AG09309 (cell line): ENCODE measurements around the gene MYO16.

Source experiments
- DNase-seq: peaks from one replicate; pipeline ENCODE4 v3.0.0-alpha.2; 2010; ENCODE audit warnings: low read depth
- H3K4me3 ChIP-seq: 2 replicates; pipeline ENCODE4 v1.5.1; 2011; ENCODE audit warnings: mild to moderate bottlenecking, low read depth, low read length, moderate library complexity; ENCODE audit not compliant: control insufficient read depth
- CTCF ChIP-seq: IDR thresholded peaks from 2 replicates; pipeline ENCODE4 v1.5.1; 2011; ENCODE audit warnings: mild to moderate bottlenecking, low read depth, low read length, inconsistent platforms; ENCODE audit not compliant: insufficient read depth, control insufficient read depth; ENCODE audit errors: missing control alignments

Gene MYO16

GRCh38 chr13:108629181-108629752, at the start of gene MYO16:
TSS of gene MYO16 (plus strand) at chr13:108629611. CDS start at chr13:108629845, 234 bp downstream.
- no peak within 1 kb of the TSS for H3K4me3 ChIP-seq
- DNase-seq, result no peak
- no peak for TF ChIP-seq CTCF

DNA sequence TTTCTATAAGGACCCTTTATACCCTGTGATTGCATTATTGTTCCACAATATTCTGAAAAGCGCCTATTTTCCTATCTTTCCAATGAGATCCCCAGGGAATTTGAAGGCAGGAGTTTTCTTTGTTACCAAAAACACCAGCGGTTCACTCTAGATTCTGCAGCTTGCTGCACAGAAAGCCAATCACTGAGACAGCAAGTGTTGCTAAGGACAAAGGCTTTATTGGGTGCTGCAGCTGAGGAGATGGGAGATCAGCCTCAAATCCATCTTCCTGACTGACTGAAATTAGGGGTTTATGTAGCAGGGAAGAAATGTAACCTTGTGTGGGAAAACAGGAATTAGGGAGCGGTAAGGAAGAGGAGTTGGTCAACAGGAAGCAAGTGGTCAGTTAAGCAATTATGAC, 42.6 kb upstream of the MYO16 start:
- no peak for TF ChIP-seq CTCF
- no peak for DNase-seq
- H3K4me3 ChIP-seq, result no peak overlapping the region

DNA sequence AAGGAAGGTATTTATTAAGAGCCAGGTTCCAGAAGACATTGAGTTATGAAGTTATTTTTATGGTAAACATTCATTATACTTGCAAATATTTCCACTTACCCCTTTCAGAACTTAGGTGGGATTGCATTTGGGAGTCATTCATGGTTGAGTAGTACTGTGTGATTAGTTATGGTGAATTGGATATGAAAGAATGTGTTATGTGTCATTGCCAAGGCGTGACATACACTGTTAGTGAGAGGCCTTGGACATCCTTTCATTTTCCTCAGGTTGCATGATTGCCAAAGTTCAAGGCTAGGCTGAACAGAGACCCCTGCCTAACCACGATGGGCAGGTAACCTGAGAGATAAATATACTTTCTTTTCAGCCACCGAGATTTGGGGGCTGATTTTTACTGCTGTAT, 40.9 kb upstream of the MYO16 start:
- no peak overlapping the region for H3K4me3 ChIP-seq
- TF ChIP-seq CTCF, result no peak
- no peak for DNase-seq

DNA sequence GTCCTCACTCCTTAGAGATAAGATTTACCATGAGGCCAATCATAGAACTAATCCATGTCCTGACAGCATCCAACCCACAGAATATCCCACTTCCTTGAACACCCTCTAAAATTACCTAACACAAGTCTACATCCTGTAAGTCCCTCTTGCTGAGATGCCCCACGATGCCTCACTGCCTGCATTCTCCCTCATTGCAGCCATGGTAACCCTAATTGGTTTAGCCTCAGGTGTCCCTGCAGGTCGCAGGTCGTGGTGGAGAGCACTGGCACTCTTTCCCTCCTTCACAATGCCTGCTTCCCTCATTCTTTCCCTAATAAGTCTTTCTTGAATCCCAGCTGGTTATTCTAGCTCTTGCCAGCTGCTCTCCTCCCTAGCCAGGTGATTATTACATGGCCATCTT, 35.3 kb upstream of the MYO16 start:
- no peak for TF ChIP-seq CTCF
- H3K4me3 ChIP-seq, result no peak overlapping the region
- no peak for DNase-seq

DNA sequence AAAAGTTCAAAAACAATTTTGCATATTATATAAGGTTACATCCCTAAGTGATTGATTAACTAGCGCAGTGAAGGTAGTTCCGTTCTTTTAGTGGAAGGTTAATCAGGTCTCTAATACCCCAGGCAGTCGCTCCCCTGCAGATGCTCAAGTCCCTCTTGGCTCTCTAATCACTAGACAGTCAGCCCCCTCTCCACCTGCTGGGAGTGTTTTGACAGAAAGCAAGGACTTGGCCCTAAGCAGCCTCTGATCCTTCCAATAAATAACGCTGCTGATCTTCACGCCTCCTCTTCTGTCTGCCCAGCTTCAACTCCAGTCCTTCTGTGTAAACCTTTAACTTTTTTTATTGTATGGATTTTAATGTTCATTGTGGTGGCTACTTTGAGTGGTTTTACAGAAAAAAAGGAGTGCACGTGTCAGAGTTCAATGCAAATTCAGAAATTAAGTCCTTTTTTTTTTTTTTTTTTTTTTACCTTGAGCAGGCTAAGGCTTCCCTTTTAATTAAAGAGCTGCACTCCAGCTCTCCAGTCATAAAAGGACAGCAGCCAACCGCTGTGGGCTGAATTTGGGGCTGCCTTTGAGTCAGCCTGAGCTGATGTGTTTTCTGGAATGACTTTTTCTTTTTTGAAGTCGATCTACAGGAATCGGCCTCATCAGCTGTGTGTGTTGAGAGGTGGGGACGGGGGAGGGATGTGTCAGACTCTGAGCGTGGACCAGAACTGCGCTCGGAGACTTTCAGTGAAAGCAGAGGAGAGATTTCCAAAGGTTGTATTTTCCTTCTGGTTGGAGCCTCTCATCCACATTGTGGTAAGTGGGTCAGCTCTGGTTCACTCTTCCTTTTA, 33.8 kb upstream of the MYO16 start:
- no peak overlapping the region for H3K4me3 ChIP-seq
- TF ChIP-seq CTCF, result no peak
- no peak for DNase-seq

GRCh38 chr13:108597943-108598342, 31.5 kb upstream of the MYO16 start:
- H3K4me3 ChIP-seq, result no peak overlapping the region
- no peak for TF ChIP-seq CTCF
- no peak for DNase-seq
